HG03457 (cell line): ENCODE measurements around the gene ALG2.

Experiments
- ATAC-seq: cut with Tn5 transposase; IDR thresholded peaks from one replicate; pipeline ENCODE4 v1.9.1; 2021; ENCODE audit warnings: moderate number of reproducible peaks; ENCODE audit not compliant: unreplicated experiment

ALG2 gene

GRCh38 chr9:99193466-99193821 is 28.3 kb downstream of the ALG2 start:
- no peak for ATAC-seq

- ATAC-seq, result no peak
Observed at GRCh38 chr9:99192786-99193465, 28.8 kb downstream of the ALG2 start.

GRCh38 chr9:99190597-99191283 is 31.0 kb downstream of the ALG2 start:
- ATAC-seq, result no peak

GRCh38 chr9:99189887-99190596 is 31.7 kb downstream of the ALG2 start:
- ATAC-seq, result no peak

- ATAC-seq, result no peak
Observed at GRCh38 chr9:99189186-99189585, 32.6 kb downstream of the ALG2 start.

- ATAC-seq, result no peak
Observed at GRCh38 chr9:99187311-99187710, 34.4 kb downstream of the ALG2 start.

GRCh38 chr9:99185934-99186333 is 35.8 kb downstream of the ALG2 start:
- no peak for ATAC-seq

- ATAC-seq, result no peak
Observed at GRCh38 chr9:99185348-99185632, 36.5 kb downstream of the ALG2 start.

GRCh38 chr9:99184475-99185347 is 37.0 kb downstream of the ALG2 start:
- peak; percentile 35 for ATAC-seq

- ATAC-seq, result no peak
Observed at GRCh38 chr9:99184110-99184474, 37.6 kb downstream of the ALG2 start.

- ATAC-seq, result no peak
Observed at GRCh38 chr9:99183616-99184015, 38.1 kb downstream of the ALG2 start.

GRCh38 chr9:99182356-99182755 is 39.4 kb downstream of the ALG2 start:
- no peak for ATAC-seq

- ATAC-seq, result peak; percentile 41
Observed at GRCh38 chr9:99181621-99182020, 40.1 kb downstream of the ALG2 start.

- no peak for ATAC-seq
Observed at GRCh38 chr9:99181206-99181605, 40.5 kb downstream of the ALG2 start.

GRCh38 chr9:99180662-99181061 is 41.1 kb downstream of the ALG2 start:
- no peak for ATAC-seq

- no peak for ATAC-seq
Observed at GRCh38 chr9:99180199-99180598, 41.5 kb downstream of the ALG2 start.

- ATAC-seq, result no peak
Observed at GRCh38 chr9:99178912-99179872, 42.5 kb downstream of the ALG2 start.

- no peak for ATAC-seq
Observed at GRCh38 chr9:99177576-99178366, 44.0 kb downstream of the ALG2 start.

- no peak for ATAC-seq
Observed at GRCh38 chr9:99176527-99177013, 45.2 kb downstream of the ALG2 start.
